GM18519 (cell line): ENCODE measurements around the gene UTP15.

Experiments used
- ATAC-seq: cut with Tn5 transposase; IDR thresholded peaks from one replicate; pipeline ENCODE4 v1.9.1; 2021; ENCODE audit warnings: mild to moderate bottlenecking, moderate library complexity; ENCODE audit not compliant: unreplicated experiment, low FRiP score

UTP15 gene

DNA sequence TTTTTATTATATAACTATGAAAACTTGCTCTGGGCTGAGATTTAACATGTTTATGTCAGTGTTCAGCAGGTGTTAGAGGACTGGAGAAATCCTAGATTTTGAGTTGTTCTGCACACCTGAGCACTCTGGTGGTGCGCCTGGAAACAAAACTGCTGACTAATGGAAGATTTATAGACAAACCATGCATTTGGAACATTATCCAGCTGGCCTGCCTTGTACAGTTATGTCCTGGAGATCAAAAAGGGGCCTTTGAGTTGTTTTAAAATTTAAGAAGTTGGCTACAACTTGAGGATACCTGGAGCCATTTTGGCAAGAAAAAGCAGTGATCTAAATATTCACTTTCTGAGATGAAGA lies 54.8 kb downstream of the UTP15 start:
- ATAC-seq = no peak

DNA sequence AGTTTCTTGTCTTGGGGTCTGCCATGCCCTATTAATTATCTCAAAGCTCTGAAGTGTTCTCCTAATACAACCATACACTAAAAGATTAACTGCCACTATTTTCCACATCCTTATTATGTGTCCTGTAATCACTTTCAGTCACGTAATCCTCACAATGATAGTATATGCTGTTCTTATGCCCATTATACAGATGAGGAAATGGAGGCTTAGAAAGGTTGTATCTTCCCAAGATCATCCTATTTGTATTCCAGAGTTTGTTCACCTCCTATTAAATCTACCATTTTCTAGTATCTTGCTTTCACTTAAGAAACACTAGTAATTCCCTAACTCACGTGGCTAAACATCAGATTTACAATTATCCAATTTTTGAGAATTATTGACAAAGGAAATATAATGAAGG lies 57.5 kb downstream of the UTP15 start:
- no peak for ATAC-seq

DNA sequence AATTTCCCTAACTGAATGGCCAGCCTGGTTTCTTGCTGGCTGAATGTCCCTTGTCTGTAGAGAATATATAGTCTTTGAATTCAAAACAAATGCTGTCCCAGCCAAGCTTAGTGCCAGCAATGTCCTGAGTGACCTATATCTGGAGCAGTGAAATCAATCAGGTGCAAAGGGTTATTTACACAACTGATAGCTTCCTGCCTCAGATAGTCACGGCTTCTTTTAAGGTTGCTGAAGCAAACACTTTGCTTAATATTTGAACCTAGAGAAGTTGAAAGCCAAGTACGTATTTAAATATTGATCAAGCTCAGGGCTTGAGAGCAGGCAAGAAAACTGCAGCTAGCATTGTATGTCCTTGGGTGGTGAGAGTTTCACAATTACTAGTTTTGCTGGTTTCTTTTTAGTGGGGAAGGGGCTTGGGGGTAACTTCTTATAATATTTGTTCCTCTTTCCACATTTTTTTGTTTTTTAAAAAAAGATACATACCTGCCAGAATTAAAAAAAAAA lies 58.4 kb downstream of the UTP15 start:
- no peak for ATAC-seq

DNA sequence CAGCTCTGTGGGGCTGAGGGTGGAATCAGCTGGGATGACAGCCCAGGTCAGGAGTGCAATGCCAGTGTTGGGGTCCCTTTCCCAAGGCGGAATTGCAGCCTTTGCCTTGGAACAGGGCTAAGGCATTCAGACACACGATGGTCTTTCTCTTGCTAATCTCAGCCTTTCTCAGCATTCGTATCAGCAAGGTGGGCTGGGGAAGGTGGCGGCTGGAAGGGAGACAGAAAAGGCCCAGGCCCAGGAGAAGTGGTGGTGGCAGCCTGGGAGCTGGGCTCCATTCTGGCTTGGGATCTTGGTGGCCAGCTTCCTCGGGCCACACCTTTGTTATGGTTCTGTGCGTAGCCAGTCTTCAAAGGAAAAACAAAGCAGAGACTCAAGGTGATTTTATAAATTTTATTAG lies 59.3 kb downstream of the UTP15 start:
- no peak for ATAC-seq

DNA sequence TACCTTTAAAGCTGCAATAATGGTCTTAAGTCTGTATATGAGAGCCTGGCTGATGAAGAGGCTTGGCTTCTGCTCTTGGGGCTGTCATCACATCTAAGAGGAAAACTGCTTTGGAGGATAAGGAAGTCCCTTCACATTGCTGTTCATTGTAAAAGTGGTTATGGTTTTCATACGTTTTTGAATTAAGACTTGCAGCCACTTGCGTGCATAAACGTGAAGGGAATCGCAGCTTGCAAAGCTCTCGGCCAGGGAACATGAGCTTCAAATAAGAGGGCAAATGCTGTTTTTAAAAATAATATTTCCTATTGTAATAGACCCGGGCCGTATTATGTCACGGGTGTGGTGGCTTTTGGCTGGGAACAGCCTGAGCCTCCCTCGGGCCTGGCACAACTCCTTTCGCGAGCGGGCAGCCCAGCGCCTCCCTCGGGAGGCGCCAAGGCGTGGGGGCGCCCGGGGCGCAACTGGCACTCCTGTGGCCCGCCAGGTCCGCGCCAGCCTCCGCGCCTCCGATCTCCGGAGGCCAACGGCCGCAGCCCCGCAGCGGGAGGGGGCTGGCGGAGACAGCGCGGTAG lies 59.9 kb downstream of the UTP15 start:
- ATAC-seq = no peak

- ATAC-seq = no peak
Observed at GRCh38 chr5:73625944-73626811, 60.6 kb downstream of the UTP15 start, which contains the start of gene ARHGEF28. Gene ARHGEF28 (plus strand): TSS chr5:73626196. CDS start chr5:73684852, 58,656 bp downstream.

- no peak for ATAC-seq
Observed at GRCh38 chr5:73626814-73627313, 61.3 kb downstream of the UTP15 start.

- ATAC-seq = no peak
Observed at GRCh38 chr5:73629456-73629855, 63.9 kb downstream of the UTP15 start.

DNA sequence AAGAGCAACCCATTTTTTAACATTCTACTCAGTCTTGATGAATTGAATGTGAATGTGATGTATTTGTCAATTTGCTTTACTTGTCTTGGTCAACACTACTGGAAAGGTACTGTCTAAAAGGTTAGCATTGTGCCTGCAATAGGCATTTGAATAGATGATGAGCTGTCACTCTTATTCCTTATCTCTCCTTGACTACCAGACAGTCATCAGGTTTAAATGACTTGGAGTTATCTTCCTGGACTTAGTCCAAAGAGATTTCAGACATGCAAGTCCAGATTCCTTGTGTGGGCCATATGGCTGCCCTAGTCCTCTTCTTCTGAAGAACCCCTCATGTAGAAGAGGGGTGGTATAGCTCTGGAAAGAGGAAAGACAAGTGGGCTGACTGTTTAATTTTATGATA lies 65.2 kb downstream of the UTP15 start:
- ATAC-seq = no peak

DNA sequence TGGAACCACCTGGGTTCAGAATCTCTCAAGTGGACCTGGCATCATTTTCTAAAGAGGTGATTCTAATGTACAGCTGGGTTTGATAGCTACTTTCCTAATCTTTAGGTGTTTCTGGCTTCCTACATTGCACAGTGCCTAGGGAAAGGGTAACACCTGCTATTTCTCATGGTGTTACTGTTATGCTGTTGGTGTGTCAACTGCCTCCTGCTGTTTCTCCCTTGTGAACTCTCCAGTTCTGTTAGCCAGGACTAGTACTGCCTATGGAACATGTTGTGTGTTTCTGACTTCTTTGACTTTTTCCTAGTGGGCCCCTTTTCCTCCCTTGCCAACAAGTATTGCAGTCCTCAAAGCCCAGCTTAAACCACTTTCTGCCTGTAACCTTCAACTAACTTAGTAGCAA lies 66.0 kb downstream of the UTP15 start:
- ATAC-seq = no peak
